Skeletal muscle cell (primary cell): ENCODE data around the gene RAB11FIP4.

Source experiments
- DNase-seq: peaks from one replicate; pipeline ENCODE4 v3.0.0-alpha.2; 2010; ENCODE audit warnings: low read depth
- H3K4me3 ChIP-seq: 2 replicates; pipeline ENCODE4 v1.5.1; 2011; ENCODE audit warnings: low read depth, mild to moderate bottlenecking, control low read depth, low read length, moderate library complexity

RAB11FIP4 gene

DNA sequence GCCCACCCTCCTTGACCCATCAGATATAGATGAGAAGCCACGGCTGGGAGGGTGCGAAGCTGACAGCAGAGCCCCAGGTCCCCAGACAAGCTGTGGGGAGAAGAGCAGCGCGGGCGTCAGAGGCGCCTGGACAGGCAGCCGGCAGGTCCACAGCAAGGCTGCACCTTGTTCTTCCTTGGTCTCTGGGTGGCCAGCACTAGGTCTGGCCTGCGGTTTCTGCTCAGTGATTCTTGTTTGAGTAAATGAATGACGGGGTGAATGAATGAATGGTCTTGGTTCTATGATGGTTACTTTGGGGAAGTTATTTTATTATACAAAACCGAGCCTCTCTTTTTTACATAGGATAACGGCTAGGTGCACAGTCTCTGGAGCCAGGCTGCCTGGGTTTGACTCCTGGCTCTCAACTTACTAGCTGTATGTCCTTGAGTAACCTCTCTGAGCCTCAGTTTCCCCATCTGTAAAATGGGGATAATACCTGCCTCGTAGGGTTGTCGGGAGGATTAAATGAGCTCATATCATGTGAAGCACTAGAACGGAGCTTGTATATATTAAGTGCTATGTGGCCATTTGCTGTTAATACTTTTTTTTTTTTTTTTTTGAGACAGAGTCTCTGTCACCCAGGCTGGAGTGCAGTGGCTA is 86.1 kb downstream of the RAB11FIP4 start:
- H3K4me3 ChIP-seq: no peak overlapping the region
- no peak for DNase-seq

- no peak for DNase-seq
- no peak overlapping the region for H3K4me3 ChIP-seq
These were observed 87.6 kb downstream of the RAB11FIP4 start for GRCh38 chr17:31479062-31479408.

DNA sequence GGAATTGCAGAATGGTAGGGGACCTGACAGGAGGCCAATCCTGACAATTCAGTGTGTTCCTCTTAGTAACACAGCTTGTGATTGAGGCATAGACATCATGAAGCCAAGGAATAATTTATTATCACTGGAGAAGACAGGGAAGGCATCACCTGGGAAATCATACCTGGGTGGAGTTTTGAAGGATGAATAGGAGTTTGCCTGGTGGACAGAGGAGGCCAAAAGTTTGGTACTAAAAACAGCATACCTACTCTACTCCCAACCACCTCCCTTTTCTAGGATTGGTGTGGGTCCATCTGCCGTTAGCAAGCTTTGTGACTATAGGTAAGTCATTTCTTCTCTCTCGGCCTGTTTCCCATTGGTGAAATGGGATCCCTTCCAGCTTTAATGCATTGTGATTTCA is 88.0 kb downstream of the RAB11FIP4 start:
- DNase-seq: no peak

DNA sequence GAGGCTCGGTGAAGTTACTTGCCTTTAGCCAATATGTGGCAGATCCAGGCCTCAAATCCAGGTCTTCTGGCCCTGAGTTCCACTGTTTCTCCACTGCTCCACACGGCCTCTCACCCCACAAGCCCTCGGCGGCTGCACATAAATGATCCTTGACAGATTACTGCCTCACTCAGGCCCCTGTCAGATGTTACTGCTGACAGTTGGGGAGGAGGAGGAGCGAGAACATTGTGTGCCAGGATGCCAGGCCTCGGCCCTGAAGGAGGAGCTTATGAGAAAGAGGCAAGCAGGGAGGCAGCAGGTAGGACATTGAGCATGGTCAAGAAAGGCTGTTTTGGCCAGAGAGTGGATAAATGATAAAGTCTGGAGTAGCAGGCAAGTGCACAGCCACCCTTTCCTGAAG is 88.6 kb downstream of the RAB11FIP4 start:
- DNase-seq: no peak
- H3K4me3 ChIP-seq: no peak overlapping the region

More for the DNA sequence above, 88.0 kb downstream of the RAB11FIP4 start:
- no peak overlapping the region for H3K4me3 ChIP-seq

- DNase-seq: no peak
- H3K4me3 ChIP-seq: no peak overlapping the region
These were observed 89.7 kb downstream of the RAB11FIP4 start for GRCh38 chr17:31480904-31481782.

GRCh38 chr17:31481783-31482081 is 90.3 kb downstream of the RAB11FIP4 start:
- no peak overlapping the region for H3K4me3 ChIP-seq
- DNase-seq: no peak

DNA sequence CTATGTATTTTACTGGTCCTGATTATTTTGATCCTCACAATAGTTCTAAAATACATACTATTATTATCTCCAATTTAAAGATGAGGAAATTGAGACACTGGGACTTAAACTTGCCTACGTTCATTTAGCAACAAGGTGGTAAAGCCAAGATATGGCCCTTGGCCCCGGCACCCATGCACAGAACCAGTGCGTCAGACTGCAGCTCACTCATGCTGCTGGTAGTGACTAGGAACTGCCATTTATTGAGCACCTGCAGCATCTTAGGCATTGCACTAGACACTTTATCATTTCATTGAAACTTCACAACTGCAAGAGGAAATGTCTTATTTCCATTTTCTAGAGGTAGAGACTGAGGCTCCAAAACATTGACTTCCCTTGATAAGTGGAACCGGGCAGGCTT is 93.3 kb downstream of the RAB11FIP4 start:
- no peak overlapping the region for H3K4me3 ChIP-seq
- no peak for DNase-seq

GRCh38 chr17:31486351-31487062 is 95.0 kb downstream of the RAB11FIP4 start:
- H3K4me3 ChIP-seq: no peak overlapping the region
- no peak for DNase-seq

- no peak for DNase-seq
- H3K4me3 ChIP-seq: peak overlapping the region; percentile 43
These were observed 95.7 kb downstream of the RAB11FIP4 start for GRCh38 chr17:31487063-31487647.

- peak overlapping the region; percentile 43 for H3K4me3 ChIP-seq
- DNase-seq: no peak
These were observed 96.3 kb downstream of the RAB11FIP4 start for GRCh38 chr17:31487648-31488263.

GRCh38 chr17:31488264-31488981 is 96.9 kb downstream of the RAB11FIP4 start:
- no peak for DNase-seq
- peak overlapping the region; percentile 27 for H3K4me3 ChIP-seq

DNA sequence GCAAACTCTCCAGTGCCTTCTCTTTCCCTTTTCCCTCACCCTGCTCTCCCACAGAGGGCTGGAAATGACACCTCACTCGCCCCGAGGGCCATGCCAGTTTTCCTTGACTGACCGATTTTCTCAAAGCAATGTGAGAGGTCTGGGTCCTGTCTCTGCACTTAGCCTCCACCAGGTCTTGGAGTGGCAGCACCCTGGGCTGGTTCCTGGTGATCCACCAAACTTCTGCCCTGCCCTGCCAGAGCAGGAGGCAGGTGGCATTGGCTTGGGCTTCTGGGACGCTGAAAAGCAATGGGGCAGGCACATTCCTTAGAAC is 97.5 kb downstream of the RAB11FIP4 start:
- no peak overlapping the region for H3K4me3 ChIP-seq
- DNase-seq: no peak

DNA sequence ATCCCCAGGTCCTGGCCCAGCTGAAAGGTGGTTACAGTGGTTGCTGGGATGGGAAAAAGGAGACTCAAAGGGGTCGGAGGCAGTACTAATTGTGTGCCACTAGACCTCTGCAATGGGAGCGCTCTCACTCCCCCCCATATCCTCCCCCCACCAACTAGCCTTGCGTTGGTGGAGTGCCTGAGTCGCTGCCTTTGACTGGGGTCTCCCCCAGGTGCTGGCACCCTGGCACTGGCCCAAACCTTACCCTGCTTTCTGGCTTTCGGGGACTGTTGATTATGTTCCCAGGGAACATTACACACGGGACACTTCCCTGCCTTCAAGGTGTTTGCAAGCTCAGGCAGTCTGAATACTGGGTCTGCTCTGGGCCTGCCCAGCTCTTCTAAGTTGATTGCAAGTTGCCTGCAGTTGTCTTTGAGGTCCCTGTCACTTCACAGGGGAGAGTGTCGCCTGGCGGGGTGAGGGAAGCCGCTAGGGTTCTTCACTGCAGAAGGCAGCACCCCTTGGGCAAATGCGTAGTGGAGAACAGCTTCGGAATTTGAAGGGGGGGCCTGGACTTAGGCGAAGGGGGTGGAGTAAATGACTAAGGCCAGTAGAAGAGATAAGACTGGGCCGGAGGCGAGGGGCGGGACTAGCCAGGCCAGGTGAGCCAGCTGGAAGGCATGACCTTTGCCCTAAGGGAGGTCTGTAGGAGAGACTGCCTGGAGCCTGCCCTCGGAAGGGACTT is 98.0 kb downstream of the RAB11FIP4 start:
- no peak for DNase-seq
- no peak overlapping the region for H3K4me3 ChIP-seq

DNA sequence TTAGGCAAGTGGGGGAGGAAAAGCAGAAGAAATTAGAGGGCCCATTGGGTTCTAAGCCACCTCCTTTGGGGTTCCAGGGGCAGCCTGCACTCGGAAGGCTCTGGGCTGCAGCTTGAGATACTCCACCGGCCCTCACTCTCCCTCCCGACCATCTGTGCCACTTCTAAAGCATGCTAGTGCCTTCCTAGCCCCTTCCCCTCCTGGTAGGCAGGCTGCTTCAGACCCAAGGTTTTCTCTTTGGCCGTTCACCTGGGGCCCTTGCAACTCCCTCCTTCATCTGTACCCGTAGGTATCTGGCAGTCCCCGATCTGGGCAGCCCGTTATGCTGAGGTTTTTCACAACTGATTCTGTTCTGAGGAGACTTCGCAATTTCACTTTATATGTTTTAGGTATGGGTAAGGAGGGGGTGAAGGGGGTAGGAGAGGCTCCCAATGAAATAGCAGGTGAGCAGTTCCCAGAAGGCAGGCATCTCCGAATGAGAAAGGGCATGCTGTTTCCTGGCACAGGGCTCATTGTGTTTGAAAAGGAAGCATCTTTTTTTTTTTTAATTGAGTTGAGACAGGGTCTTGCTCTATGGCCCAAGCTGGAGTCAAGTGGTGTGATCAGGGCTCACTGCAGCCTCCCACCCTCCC is 98.7 kb downstream of the RAB11FIP4 start:
- DNase-seq: no peak
- H3K4me3 ChIP-seq: no peak overlapping the region

GRCh38 chr17:31490671-31491375 is 99.3 kb downstream of the RAB11FIP4 start:
- H3K4me3 ChIP-seq: no peak overlapping the region
- no peak for DNase-seq

- no peak for DNase-seq
These were observed 100.1 kb downstream of the RAB11FIP4 start for GRCh38 chr17:31491376-31492131.

GRCh38 chr17:31492206-31492605 is 100.7 kb downstream of the RAB11FIP4 start:
- no peak overlapping the region for H3K4me3 ChIP-seq
- DNase-seq: no peak

More at GRCh38 chr17:31491376-31492131, 100.1 kb downstream of the RAB11FIP4 start:
- no peak overlapping the region for H3K4me3 ChIP-seq
